Upper lobe of left lung (tissue), 6 donors: ENCODE data around the gene RAPGEF5. TPM values are rescaled to one million over a fixed set of nuclear protein-coding genes. Genes with fewer than 3 reads are reported as not detected.

Experiments
- ATAC-seq, 2 donors: fragments of 200-7000 bp; cut with Tn5 transposase; one replicate each; pipeline ENCODE4 v1.9.1; 2022; ENCODE audit warnings: mild to moderate bottlenecking in 2 of 2, moderate library complexity in 2 of 2; ENCODE audit not compliant: low FRiP score in 2 of 2
- DNase-seq, 2 donors: peaks; one replicate each; pipeline ENCODE4 v3.0.0-alpha.2; 2019 to 2020
- H3K27ac ChIP-seq, 4 donors: fragments of 200-600 bp; sonication (generic); one replicate each; pipeline ENCODE4 v1.5.1; 2016 to 2019
- H3K27me3 ChIP-seq, 4 donors: fragments of 200-600 bp; sonication (generic); one replicate each; pipeline ENCODE4 v1.5.1; 2017 to 2019
- H3K36me3 ChIP-seq, 4 donors: fragments of 200-600 bp; sonication (generic); one replicate each; pipeline ENCODE4 v1.5.1; 2016 to 2019
- H3K4me1 ChIP-seq, 4 donors: fragments of 200-600 bp; sonication (generic); one replicate each; pipeline ENCODE4 v1.5.1; 2018 to 2019
- H3K4me3 ChIP-seq, 4 donors: fragments of 200-600 bp; sonication (generic); one replicate each; pipeline ENCODE4 v1.5.1; 2017 to 2019; ENCODE audit warnings: mild to moderate bottlenecking in 2 of 4, moderate library complexity in 1 of 4
- H3K9me3 ChIP-seq, 4 donors: fragments of 200-600 bp; sonication (generic); one replicate each; pipeline ENCODE4 v1.5.1; 2018 to 2019
- CTCF ChIP-seq, 6 experiments: fragments of 450-650 bp in 4 of 6; fragments of 200-600 bp in 2 of 6; sonication (generic) in 2 of 6; IDR thresholded peaks; one replicate each; pipeline ENCODE4 v1.5.1; 2016 to 2019; ENCODE audit warnings: antibody characterized with exemption in 6 of 6
- EP300 ChIP-seq, 4 donors: sonication (generic); formaldehyde crosslinking; IDR thresholded peaks; one replicate each; pipeline ENCODE4 v1.5.1; 2017; ENCODE audit warnings: antibody characterized with exemption in 4 of 4, control low read depth in 2 of 4
- POLR2A ChIP-seq, 4 donors: fragments of 450-650 bp; IDR thresholded peaks; one replicate each; pipeline ENCODE4 v1.5.1; 2016 to 2017; ENCODE audit warnings: antibody characterized with exemption in 4 of 4, mild to moderate bottlenecking in 2 of 4
- POLR2AphosphoS5 ChIP-seq, 2 donors: sonication (generic); formaldehyde crosslinking; IDR thresholded peaks; one replicate each; pipeline ENCODE4 v1.5.1; 2017; ENCODE audit warnings: antibody characterized with exemption in 2 of 2
- WGBS, 2 donors: methylation state at CpG; one replicate each; pipeline ENCODE4 v1.1.5; 2017 to 2018; 5-methylcytosine and 5-hydroxymethylcytosine counted together
- total RNA-seq, 6 donors: library from RNA; depleted of rRNA in 4 of 6; stranded (reverse); fragments of >200 nt in 4 of 6; gene quantifications; one replicate each; pipeline versions ENCODE4 v1.1.0 to v1.2.1, GENCODE V29; 2016 to 2021
- donor health status: DM: no; HTN: no; CAD: no; lungs with moderate emphysema.
- donor health status: DM: no; HTN: yes; CAD: no; lungs with severe emphysema.

Gene RAPGEF5
- total RNA-seq, 6 donors from 2014 or later = 68.1 to 206 (median 101) TPM

DNA sequence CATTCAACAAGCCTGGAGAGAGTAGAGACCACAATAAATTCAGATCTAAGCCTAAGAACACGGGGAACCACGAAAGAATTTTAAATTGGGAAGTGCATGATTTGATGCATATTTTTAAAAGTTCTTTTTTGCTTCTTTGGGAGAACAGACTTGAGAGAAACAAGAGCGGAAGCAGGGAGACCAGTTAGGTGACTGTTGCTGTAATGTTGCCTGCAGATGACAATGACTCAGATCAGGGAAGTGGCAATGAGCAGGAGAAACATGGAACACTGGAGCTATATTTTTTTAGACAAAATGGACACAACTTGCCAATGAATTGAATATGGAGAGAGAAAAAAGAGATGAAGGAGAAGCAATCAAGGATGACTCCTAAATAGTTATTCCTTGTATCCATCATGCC is 125.1 kb downstream of the RAPGEF5 start:
- H3K27me3 ChIP-seq = no peaks in the 10 kb centered on the region
- no peak overlapping the region for H3K4me3 ChIP-seq
- no peaks in the 10 kb centered on the region for H3K4me1 ChIP-seq
- no peaks in the 10 kb centered on the region for H3K9me3 ChIP-seq
- H3K27ac ChIP-seq = no peak overlapping the region
- DNase-seq = no peak
- TF ChIP-seq EP300 (IDR thresholded peaks at IDR 0.05) = no peak
- TF ChIP-seq CTCF (IDR thresholded peaks at IDR 0.05) = no peak
- no peak for TF ChIP-seq POLR2A (IDR thresholded peaks at IDR 0.05)
- TF ChIP-seq POLR2AphosphoS5 (IDR thresholded peaks at IDR 0.05) = no peak
- WGBS, 2 donors = 92 to 95% methylated on average over 3 of the region's 3 CpGs
- H3K36me3 ChIP-seq = no peaks in the 10 kb centered on the region
- ATAC-seq = no peak

- Histone ChIP-seq H3K4me3 (no peak overlapping the region), H3K27me3 (no peaks in the 10 kb centered on the region), H3K27ac (no peak overlapping the region), H3K9me3 (no peaks in the 10 kb centered on the region), H3K4me1 (no peaks in the 10 kb centered on the region), H3K36me3 (no peaks in the 10 kb centered on the region)
- TF ChIP-seq POLR2A (IDR thresholded peaks at IDR 0.05) (no peak), POLR2AphosphoS5 (IDR thresholded peaks at IDR 0.05) (no peak), CTCF (IDR thresholded peaks at IDR 0.05) (no peak), EP300 (IDR thresholded peaks at IDR 0.05) (no peak)
- ATAC-seq (no peak), DNase-seq (no peak)
- WGBS, 2 donors = 33 to 61% methylated on average over 1 of the region's 1 CpG
Observed at GRCh38 chr7:22231141-22231540, 125.8 kb downstream of the RAPGEF5 start.

DNA sequence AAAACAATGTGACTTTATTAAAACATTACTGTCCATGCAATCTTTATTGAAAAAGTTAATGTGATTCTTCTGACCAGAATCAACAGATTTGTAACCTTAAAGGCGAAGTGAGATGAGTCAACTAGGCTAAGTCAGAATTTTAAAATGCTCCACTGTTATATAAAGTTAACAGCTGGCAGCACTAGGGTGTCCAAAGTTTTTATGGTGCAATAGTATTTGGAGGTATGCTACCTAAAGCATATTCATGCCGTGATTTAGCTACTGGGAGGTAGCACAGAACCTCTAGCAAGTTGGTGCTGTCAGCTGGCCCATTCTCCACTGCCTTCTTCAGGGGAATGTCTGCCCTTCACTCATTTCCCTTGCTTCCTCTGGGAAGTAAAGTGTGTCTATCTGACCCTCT is 126.7 kb downstream of the RAPGEF5 start:
- Histone ChIP-seq H3K4me1 (no peaks in the 10 kb centered on the region), H3K9me3 (no peaks in the 10 kb centered on the region), H3K27ac (no peak overlapping the region), H3K36me3 (no peaks in the 10 kb centered on the region), H3K27me3 (no peaks in the 10 kb centered on the region), H3K4me3 (no peak overlapping the region)
- 89 to 94% methylated on average over 2 of the region's 2 CpGs for WGBS, 2 donors
- ATAC-seq = no peak
- no peak for DNase-seq
- TF ChIP-seq CTCF (IDR thresholded peaks at IDR 0.05) = no peak
- no peak for TF ChIP-seq POLR2A (IDR thresholded peaks at IDR 0.05)
- no peak for TF ChIP-seq POLR2AphosphoS5 (IDR thresholded peaks at IDR 0.05)
- TF ChIP-seq EP300 (IDR thresholded peaks at IDR 0.05) = no peak

- ATAC-seq = no peak
- no peak overlapping the region for H3K4me3 ChIP-seq
- WGBS, 2 donors = 62 to 67% methylated on average over 2 of the region's 2 CpGs
- no peaks in the 10 kb centered on the region for H3K36me3 ChIP-seq
- H3K27ac ChIP-seq = no peak overlapping the region
- H3K9me3 ChIP-seq = no peaks in the 10 kb centered on the region
- no peak for DNase-seq
- no peaks in the 10 kb centered on the region for H3K27me3 ChIP-seq
- peaks cover 0 to 7% (median 3%) of the 10 kb centered on the region in 4 donors for H3K4me1 ChIP-seq
- TF ChIP-seq POLR2A (IDR thresholded peaks at IDR 0.05) = no peak
- TF ChIP-seq POLR2AphosphoS5 (IDR thresholded peaks at IDR 0.05) = no peak
- TF ChIP-seq CTCF (IDR thresholded peaks at IDR 0.05) = no peak
- no peak for TF ChIP-seq EP300 (IDR thresholded peaks at IDR 0.05)
Observed at GRCh38 chr7:22229148-22229547, 127.8 kb downstream of the RAPGEF5 start.

- Histone ChIP-seq H3K27me3 (no peaks in the 10 kb centered on the region), H3K9me3 (no peaks in the 10 kb centered on the region), H3K27ac (peak overlapping the region in 2 of 4 donors; percentile 2 to 83), H3K4me3 (no peak overlapping the region), H3K4me1 (peaks cover 0 to 35% (median 19%) of the 10 kb centered on the region in 4 donors), H3K36me3 (no peaks in the 10 kb centered on the region)
- WGBS, 2 donors = 8 to 15% methylated on average over 1 of the region's 1 CpG
- DNase-seq (no peak), ATAC-seq (no peak)
- TF ChIP-seq POLR2A (IDR thresholded peaks at IDR 0.05) (no peak), EP300 (IDR thresholded peaks at IDR 0.05) (no peak), CTCF (IDR thresholded peaks at IDR 0.05) (no peak), POLR2AphosphoS5 (IDR thresholded peaks at IDR 0.05) (no peak)
Observed at GRCh38 chr7:22223807-22224206, 133.1 kb downstream of the RAPGEF5 start.
